GM15510 (cell line): ENCODE measurements around the gene CREB3L1.

Experiments used
- POLR2A ChIP-seq: IDR thresholded peaks from 3 replicates; pipeline ENCODE4 v1.6.1; 2011; ENCODE audit warnings: borderline replicate concordance; ENCODE audit not compliant: insufficient read length; ENCODE audit errors: extremely low read depth

The CREB3L1 gene

GRCh38 chr11:46315783-46316563, 38.5 kb downstream of the CREB3L1 start:
- no peak for TF ChIP-seq POLR2A

- TF ChIP-seq POLR2A: no peak
Measured at GRCh38 chr11:46319074-46319453, 41.6 kb downstream of the CREB3L1 start.

GRCh38 chr11:46321757-46322156, 44.3 kb downstream of the CREB3L1 start:
- TF ChIP-seq POLR2A: no peak

- no peak for TF ChIP-seq POLR2A
Measured at GRCh38 chr11:46322759-46323158, 45.3 kb downstream of the CREB3L1 start.

GRCh38 chr11:46326813-46327416, 49.5 kb downstream of the CREB3L1 start:
- TF ChIP-seq POLR2A: no peak

- TF ChIP-seq POLR2A: no peak
Measured at GRCh38 chr11:46327829-46328228, 50.4 kb downstream of the CREB3L1 start.

- no peak for TF ChIP-seq POLR2A
Measured at GRCh38 chr11:46330154-46330553, 52.7 kb downstream of the CREB3L1 start.

- no peak for TF ChIP-seq POLR2A
Measured at GRCh38 chr11:46330563-46331281, 53.3 kb downstream of the CREB3L1 start.

- no peak for TF ChIP-seq POLR2A
Measured at GRCh38 chr11:46331282-46331984, 54.0 kb downstream of the CREB3L1 start.

GRCh38 chr11:46332093-46332567, 54.7 kb downstream of the CREB3L1 start:
- TF ChIP-seq POLR2A: no peak

GRCh38 chr11:46332568-46333393, 55.3 kb downstream of the CREB3L1 start:
- no peak for TF ChIP-seq POLR2A

GRCh38 chr11:46333394-46333947, 56.0 kb downstream of the CREB3L1 start:
- TF ChIP-seq POLR2A: no peak

GRCh38 chr11:46334211-46334610, 56.7 kb downstream of the CREB3L1 start:
- no peak for TF ChIP-seq POLR2A

GRCh38 chr11:46335271-46335670, 57.8 kb downstream of the CREB3L1 start:
- TF ChIP-seq POLR2A: no peak
